Measurements from ENCODE around the gene LY6G6F. TPM values are rescaled to one million over a fixed set of nuclear protein-coding genes. Genes with fewer than 3 reads are reported as not detected.

LY6G6F gene
- total and polyA plus RNA-seq, 3 donors from 2014 or later = 0.41 TPM; not detected in 2

DNA sequence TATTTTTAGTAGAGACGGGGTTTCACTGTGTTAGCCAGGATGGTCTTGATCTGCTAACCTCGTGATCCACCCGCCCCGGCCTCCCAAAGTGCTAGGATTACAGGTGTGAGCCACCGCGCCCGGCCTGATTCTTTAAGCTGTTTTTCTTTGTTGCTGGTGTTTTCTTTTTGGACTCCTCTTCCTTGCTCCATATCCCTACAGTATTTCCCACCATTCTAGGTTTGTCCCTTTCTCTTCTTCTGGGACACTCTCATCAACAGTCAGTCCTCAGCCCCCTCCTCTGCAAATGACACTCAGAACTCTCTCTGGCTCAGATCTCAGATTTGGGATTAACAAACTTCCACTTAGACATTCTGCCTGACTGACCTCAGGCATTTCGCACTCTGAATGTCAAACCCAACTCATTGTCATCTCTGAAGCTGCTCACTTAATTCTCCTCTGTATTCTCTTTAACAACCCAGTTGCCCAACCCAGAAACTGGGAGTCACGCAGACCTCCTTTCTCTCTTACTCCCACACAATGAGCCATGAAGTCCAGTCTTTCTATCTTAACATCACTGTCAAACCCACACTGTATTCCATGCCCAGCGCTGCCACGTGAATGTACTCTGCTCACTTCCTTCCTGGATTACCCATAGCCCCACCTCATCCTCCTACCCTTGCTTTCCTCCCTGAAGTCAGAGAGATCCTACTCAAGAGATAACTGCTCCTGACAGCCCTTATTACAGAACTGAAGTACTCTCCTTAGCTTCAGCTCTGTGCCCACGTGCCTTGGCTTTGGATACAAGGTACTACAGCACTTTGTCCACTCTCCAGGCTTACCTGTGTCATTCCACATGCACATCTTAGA is 19.1 kb downstream of the LY6G6F start:
- no peaks in the 10 kb centered on the region for H3K36me3 ChIP-seq (ENCODE audit: low read depth, missing control alignments)
- H3K9me3 ChIP-seq = no peaks in the 10 kb centered on the region
- no peak overlapping the region for H3K4me3 ChIP-seq
- H3K27ac ChIP-seq = no peak overlapping the region
- WGBS, 2 donors = 81% methylated on average over 12 of the region's 12 CpGs
- peak; percentile 47 for DNase-seq
- TF ChIP-seq POLR2A (IDR thresholded peaks at IDR 0.05) = no peak
- TF ChIP-seq, protein P1, sequence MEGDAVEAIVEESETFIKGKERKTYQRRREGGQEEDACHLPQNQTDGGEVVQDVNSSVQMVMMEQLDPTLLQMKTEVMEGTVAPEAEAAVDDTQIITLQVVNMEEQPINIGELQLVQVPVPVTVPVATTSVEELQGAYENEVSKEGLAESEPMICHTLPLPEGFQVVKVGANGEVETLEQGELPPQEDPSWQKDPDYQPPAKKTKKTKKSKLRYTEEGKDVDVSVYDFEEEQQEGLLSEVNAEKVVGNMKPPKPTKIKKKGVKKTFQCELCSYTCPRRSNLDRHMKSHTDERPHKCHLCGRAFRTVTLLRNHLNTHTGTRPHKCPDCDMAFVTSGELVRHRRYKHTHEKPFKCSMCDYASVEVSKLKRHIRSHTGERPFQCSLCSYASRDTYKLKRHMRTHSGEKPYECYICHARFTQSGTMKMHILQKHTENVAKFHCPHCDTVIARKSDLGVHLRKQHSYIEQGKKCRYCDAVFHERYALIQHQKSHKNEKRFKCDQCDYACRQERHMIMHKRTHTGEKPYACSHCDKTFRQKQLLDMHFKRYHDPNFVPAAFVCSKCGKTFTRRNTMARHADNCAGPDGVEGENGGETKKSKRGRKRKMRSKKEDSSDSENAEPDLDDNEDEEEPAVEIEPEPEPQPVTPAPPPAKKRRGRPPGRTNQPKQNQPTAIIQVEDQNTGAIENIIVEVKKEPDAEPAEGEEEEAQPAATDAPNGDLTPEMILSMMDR (IDR thresholded peaks at IDR 0.05) = no peak
- H3K4me1 ChIP-seq = peaks cover 6% of the 10 kb centered on the region
- intact Hi-C loops (cut with DNase I; ENCODE audit: low total_unique reads) = no loop called here
- no peaks in the 10 kb centered on the region for H3K27me3 ChIP-seq

DNA sequence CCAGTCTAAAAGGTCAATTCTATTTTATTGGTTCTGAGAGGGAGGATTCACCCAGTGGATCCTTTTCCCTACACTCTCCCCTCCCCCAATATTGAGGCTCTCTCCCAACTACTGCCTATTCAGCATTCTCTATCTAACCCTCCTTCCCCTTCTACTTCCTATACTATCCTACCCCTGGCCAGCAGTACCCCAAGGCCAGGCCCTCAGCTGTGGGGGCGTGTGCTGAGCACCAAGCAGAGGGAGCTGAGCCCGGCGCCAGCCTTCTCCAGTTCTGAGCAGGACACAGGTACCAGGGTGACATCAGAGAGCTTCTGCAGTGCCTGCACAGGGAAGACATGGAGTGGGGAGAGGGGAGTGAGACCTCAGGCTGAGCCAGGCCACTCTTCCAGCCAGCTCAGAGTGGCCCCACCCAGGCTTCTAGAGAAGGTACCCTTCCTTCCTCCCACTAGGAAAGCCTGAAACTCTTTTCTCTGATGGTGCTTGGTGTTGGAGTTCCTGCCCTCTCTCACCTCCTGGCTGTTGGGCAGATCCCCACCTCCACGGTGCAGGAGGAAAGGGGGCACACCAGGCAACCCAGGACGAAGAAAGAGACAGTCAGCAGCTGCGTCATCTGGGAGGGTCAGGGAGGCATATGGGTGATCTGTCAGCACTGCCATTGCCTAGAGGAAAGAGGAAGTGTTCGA is 20.5 kb downstream of the LY6G6F start:
- TF ChIP-seq, protein P1 (IDR thresholded peaks at IDR 0.05) = no peak
- no peak for TF ChIP-seq POLR2A (IDR thresholded peaks at IDR 0.05)
- 72 to 79% methylated on average over 7 of the region's 7 CpGs for WGBS, 2 donors
- H3K27ac ChIP-seq = peak overlapping the region in 1 of 2 donors; percentile 96
- no peak for DNase-seq
- H3K36me3 ChIP-seq (ENCODE audit: low read depth, missing control alignments) = no peaks in the 10 kb centered on the region
- intact Hi-C loops (cut with DNase I; ENCODE audit: low total_unique reads) = no loop called here
- H3K4me1 ChIP-seq = peaks cover 6% of the 10 kb centered on the region
- H3K27me3 ChIP-seq = no peaks in the 10 kb centered on the region
- no peaks in the 10 kb centered on the region for H3K9me3 ChIP-seq
- H3K4me3 ChIP-seq = no peak overlapping the region

DNA sequence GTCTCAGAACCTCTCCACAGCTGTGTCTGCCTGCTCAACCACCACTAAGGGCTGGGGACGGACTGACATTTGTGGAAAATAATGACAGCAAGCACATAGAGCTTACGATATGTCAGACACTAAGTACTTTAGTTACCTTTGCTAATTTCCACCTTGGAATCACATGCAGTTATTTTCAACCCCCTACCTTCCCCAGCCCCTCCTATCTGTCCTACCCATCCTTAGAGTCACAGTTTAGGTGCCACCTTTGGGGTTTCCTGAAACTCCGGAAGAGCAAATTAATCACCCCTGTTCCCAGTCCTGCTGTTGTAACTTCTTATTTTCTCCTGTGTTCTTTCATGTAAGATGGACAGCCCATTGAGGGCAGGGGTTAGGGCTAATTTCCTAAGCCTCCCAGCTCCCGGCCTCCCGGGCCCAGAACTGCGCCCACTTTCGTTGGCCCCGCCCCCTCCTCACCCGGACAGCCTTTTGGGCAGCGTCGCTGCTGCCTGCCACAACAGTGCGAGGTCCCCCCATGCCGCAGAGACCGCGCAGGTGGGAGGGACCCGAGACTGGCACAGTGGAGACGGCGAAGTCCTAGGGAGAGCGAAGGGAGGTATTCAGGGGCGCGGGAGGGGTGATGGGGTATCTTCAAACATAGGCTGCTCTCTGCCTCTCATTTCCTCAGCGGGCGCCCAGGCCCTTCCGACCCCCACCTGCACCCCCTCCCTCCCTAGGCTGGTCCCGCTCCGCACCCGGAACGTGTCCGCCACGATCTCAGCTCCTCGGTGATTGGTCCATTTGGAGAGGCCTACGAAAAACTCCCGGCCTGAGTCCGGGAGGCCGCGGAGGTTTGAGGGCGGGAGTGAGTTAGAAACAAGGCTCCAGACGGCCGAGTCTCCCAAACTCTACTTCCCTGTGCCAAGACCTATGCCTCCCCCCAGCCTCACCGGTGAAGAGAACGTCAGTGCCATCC is 21.3 kb downstream of the LY6G6F start:
- WGBS, 2 donors = 54 to 59% methylated on average over 39 to 40 of the region's 41 CpGs
- no peak for DNase-seq
- Histone ChIP-seq H3K4me3 (peak overlapping the region; percentile 66 to 85), H3K36me3 (ENCODE audit: low read depth, missing control alignments) (no peaks in the 10 kb centered on the region), H3K27me3 (no peaks in the 10 kb centered on the region), H3K27ac (peak overlapping the region; percentile 94 to 96), H3K9me3 (no peaks in the 10 kb centered on the region), H3K4me1 (peaks cover 6% of the 10 kb centered on the region)
- no peak for TF ChIP-seq POLR2A (IDR thresholded peaks at IDR 0.05)
- TF ChIP-seq, protein P1 (IDR thresholded peaks at IDR 0.05) = no peak
- intact Hi-C loops (cut with DNase I; ENCODE audit: low total_unique reads) = no loop called here

DNA sequence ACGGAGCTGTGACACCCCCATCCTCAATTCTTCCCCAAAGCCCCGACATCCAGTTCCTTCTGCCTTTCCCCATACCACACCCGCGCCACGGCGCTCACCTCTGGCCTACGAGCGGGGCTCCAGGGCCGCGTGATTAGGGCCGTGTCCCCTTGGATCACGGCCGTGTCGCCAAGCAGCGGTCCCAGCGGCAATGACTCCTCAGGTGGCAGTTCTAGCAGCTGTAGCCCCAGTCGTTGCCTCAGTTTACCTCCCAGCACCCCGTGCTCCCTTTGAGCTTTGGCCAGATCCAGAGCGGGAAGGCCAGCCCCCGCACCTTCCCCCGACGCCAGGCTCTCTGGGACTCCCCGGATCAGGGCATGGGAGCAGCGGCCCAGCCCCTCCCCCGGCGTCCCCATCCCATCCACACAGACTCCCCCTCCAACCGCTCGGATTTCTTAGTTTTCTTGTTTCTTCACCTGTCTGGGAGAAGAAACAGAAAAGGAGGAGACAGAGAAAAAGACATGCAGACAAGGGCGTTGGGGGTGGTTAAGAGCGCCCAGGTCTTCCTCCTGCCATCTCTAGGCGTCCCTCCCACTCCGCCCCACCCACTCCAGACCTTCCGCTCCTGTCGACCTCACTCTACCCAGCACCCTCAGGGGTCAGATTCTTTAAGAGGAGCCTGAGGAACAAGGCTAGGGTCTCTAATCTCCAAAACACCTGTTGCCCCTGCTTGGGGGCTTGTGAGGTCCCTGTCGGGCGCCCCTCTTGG is 22.3 kb downstream of the LY6G6F start, which contains the start of gene DDAH2:
DDAH2 (minus strand) TSS at position 533 of the 748 bp plus-strand sequence; CDS start at position 395, 138 bp downstream.
- Histone ChIP-seq H3K27me3 (no peaks in the 10 kb centered on the region), H3K4me1 (peaks cover 6% of the 10 kb centered on the region), H3K36me3 (ENCODE audit: low read depth, missing control alignments) (no peaks in the 10 kb centered on the region), H3K27ac (peak within 1 kb of the TSS; percentile 94 to 96), H3K9me3 (no peaks in the 10 kb centered on the region), H3K4me3 (peak within 1 kb of the TSS; percentile 66 to 85)
- DNase-seq = no peak
- WGBS, 2 donors = 10 to 13% methylated on average over 33 to 36 of the region's 36 CpGs
- TF ChIP-seq POLR2A (IDR thresholded peaks at IDR 0.05) = no peak
- TF ChIP-seq, protein P1 (IDR thresholded peaks at IDR 0.05) = peak in 1 of 3 experiments; percentile 53
- intact Hi-C loops (cut with DNase I; ENCODE audit: low total_unique reads) = no loop called here
